HL-60/S4 (cell line): Measurements from ENCODE around the gene LY9.

Experiments used
- in situ Hi-C: fragments of 300-500 bp; cut with MboI; formaldehyde crosslinking; loops from 2 replicates; pipeline ENCODE4 v1.14.3; 2022; ENCODE audit warnings: low sequenced_read_pairs

LY9 gene, protein sequence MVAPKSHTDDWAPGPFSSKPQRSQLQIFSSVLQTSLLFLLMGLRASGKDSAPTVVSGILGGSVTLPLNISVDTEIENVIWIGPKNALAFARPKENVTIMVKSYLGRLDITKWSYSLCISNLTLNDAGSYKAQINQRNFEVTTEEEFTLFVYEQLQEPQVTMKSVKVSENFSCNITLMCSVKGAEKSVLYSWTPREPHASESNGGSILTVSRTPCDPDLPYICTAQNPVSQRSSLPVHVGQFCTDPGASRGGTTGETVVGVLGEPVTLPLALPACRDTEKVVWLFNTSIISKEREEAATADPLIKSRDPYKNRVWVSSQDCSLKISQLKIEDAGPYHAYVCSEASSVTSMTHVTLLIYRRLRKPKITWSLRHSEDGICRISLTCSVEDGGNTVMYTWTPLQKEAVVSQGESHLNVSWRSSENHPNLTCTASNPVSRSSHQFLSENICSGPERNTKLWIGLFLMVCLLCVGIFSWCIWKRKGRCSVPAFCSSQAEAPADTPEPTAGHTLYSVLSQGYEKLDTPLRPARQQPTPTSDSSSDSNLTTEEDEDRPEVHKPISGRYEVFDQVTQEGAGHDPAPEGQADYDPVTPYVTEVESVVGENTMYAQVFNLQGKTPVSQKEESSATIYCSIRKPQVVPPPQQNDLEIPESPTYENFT

DNA sequence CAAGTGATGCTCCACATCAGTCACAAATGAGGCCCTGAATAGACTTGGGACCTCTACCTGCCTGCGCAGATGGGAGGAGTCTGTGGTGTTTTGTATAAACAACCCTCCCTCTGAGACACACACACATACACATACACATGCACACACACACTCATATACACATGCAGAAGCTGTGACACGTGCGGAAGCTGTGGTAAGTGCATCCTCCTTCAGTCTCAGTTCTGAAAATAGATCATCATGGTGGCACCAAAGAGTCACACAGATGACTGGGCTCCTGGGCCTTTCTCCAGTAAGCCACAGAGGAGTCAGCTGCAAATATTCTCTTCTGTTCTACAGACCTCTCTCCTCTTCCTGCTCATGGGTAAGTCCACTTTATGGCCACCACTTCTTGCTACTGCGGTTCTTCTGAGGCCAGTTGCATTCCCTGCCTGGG lies at the start of gene LY9:
TSS of gene LY9 (plus strand) at position 224 of the 433 bp plus-strand sequence. CDS start at position 238, 14 bp downstream.
- in situ Hi-C loops = no loop called here

DNA sequence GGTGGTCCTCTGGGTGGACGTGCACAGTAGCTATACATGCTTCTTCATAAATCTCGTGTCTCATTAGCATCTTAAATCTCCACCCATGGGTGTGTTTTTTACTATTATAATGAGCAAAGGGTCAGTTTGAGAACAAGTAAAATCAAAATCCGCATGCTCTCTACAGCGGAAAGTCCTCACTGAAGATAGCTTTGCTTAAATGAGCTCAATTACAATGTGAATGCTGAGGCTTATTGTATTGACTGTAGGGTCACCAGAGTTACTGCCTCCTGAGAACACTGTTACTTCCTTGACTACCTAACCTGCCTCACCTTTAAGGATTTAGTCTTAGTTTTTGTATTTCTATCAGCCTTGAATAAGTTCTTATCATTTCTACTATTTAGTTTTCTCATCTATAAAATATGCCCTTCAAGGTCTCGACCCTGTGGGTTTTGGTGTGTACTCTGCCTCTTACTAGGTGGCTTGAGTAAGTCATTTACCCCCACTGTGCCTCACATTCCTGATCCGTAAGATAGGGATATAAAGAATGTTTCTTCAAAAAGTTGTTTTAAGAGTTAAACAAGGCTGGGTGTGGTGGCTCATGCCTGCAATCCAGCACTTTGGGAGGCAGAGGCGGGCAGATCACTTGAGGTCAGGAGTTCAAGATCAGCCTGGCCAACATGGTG lies 49.0 kb upstream of the LY9 start:
- in situ Hi-C loops = loop anchor here (25.0 kb wide), 1 partner anchor 640 kb away; no protein-coding TSS in a partner anchor

DNA sequence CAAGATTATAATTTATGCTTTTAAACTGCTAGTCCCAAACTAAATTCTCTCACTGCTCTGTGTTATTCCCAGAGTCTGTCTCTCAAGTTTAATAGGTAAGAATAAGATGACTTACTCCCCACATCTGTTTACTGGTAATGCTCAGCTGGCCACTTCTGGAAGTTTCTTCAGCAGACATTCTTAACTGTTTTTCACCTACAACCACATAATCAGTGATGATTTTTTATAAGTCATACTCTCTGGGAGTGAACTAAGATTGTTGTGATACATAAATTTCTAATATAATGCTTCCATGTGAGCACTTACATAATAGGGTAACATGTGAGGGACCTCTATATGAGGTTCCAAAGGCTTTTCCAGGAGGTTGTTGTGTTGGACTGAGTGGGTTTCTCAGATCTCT lies 48.3 kb upstream of the LY9 start:
- in situ Hi-C loops = loop anchor here (25.0 kb wide), 1 partner anchor 640 kb away; no protein-coding TSS in a partner anchor

- in situ Hi-C loops = loop anchor here (25.0 kb wide), 1 partner anchor 639 kb away; no protein-coding TSS in a partner anchor
Measured at GRCh38 chr1:160748181-160748877, 47.6 kb upstream of the LY9 start.

- in situ Hi-C loops = loop anchor here (25.0 kb wide), 1 partner anchor 638 kb away; no protein-coding TSS in a partner anchor
Measured at GRCh38 chr1:160748878-160749269, 47.1 kb upstream of the LY9 start.

- in situ Hi-C loops = no loop called here
Measured at GRCh38 chr1:160750608-160751007, 45.4 kb upstream of the LY9 start.

GRCh38 chr1:160752406-160752805 lies 43.6 kb upstream of the LY9 start:
- in situ Hi-C loops = no loop called here

- in situ Hi-C loops = no loop called here
Measured at GRCh38 chr1:160752924-160753323, 43.0 kb upstream of the LY9 start.

DNA sequence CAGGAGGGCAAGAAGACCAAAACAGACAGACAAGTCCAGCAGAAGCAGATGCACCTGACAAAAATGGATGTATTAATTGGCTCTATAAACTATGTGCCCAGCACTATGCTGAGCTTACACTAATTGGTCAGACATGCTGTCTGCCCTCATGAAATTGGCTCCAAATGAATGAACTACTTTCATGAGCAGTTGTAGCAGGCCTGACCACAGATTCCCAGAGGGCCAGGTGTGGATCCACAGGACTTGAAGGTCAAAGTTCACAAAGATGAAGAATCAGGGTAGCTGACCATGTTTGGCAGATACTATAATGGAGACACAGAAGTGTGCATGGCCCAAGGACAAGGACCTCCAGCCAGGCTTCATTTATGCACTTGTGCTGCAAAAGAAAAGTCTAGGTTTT lies 42.4 kb upstream of the LY9 start:
- in situ Hi-C loops = no loop called here

- in situ Hi-C loops = no loop called here
Measured at GRCh38 chr1:160755461-160755860, 40.5 kb upstream of the LY9 start.

- in situ Hi-C loops = no loop called here
Measured at GRCh38 chr1:160755911-160756848, 39.8 kb upstream of the LY9 start.

DNA sequence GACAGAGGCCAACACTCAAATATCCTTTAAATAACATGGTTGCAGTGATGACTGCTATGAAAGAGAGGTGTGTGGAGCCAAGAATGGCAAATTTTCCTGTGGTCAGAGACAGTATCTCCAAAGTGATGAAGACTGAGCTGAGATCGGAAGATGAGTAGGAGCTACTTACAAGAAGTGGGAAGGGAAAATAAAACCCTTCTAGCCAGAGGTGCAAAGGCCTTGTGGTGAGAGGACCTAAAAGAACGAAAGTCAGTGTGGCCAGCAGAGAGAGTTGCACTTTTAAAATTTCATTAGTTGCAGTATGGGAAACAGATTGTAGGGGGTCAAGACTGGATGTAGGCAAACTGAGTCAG lies 39.1 kb upstream of the LY9 start:
- in situ Hi-C loops = no loop called here

DNA sequence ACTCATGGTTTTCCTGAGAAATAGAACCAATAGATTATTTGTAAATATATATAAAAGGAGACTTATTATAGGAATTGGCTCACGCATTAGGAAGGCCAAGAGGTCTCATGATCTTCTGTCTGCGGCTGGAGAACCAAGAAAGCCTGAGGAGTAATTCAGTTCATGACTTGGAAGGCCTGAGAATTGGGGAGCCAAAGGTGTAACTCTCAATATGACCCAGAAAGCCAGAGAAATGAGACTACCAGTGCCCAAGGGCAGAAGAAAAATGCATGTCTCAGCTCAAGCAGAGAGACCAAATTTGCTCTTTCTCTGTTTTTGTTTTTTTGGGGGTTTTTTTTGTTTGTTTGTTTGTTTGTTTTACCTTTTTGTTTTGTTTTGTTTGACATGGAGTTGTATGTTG lies 37.5 kb upstream of the LY9 start:
- in situ Hi-C loops = no loop called here

DNA sequence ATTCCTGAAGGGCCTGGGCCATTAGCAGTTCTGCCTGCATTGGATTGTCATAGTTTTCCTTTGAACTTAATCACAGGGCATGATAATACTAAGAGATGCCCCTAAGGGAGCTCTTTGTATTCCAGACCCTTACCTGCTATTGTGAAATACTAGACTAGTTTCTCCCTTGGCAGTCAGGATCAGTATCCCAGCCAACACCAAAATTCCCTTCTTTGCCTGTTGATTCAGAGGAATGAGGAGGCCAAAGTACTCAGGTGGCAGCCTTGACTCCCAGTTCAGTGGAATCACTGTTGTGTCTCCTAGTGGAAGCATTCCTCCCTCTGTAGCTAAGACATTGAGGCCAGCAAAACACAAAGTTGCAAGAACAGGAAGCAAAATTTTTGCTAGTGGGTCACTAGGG lies 36.2 kb upstream of the LY9 start:
- in situ Hi-C loops = loop anchor here (10.0 kb wide), 1 partner anchor 75 kb away; no protein-coding TSS in a partner anchor

GRCh38 chr1:160761046-160761445 lies 34.9 kb upstream of the LY9 start:
- in situ Hi-C loops = loop anchor here (10.0 kb wide), 1 partner anchor 76 kb away; no protein-coding TSS in a partner anchor

- in situ Hi-C loops = loop anchor here (10.0 kb wide), 1 partner anchor 77 kb away; no protein-coding TSS in a partner anchor
Measured at GRCh38 chr1:160761886-160762285, 34.1 kb upstream of the LY9 start.

- in situ Hi-C loops = loop anchor here (10.0 kb wide), 1 partner anchor 79 kb away; no protein-coding TSS in a partner anchor
Measured at GRCh38 chr1:160763993-160764392, 32.0 kb upstream of the LY9 start.

DNA sequence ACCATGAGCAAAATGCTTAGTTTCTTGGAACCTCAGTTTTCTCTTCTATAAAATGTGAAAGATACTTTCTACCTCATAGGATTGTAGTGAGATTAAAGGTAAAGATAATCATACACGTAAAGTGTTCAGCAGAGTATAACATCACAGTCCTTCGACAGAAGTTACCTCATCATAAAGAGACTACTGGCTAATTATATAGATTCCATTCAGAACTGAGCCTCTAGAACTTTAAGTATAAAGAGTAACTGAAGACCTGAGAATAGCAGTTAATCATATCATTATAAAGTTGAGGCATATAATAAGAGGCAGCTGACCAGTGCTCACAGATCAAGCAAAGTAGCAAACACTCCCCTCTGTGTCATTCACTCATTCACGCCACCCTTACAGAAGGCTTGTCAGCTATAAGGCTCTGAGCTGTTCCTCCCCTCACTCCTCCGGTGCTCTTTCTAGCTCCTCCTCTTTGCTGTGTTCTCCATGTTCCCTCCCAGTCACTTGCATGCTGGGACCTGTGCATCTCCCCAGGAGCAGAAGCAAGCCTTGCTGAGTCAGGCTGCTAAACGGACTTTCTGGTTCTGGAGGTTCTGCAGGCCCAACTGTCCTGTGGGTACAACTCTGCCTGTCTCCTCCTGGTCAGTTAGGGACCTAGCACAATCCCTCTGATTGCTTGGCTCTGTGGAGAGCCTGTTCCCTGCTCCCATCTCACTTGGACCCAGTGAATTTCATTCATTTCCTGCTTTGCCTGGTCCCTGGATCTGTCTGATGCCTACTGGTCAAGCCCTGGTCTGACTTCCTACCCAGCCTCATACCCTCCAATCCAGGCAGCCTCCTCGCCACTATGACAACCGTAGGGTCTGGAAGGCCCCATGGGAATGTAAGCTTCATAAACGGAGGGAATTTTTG lies 28.3 kb upstream of the LY9 start:
- in situ Hi-C loops = loop anchor here (10.0 kb wide), 1 partner anchor 83 kb away; no protein-coding TSS in a partner anchor
